Epithelial cell of alveolus of lung (primary cell): ENCODE measurements around the gene AKR1C8. TPM values are rescaled to one million over a fixed set of nuclear protein-coding genes. Genes with fewer than 3 reads are reported as not detected.

Experiments
- total RNA-seq: library from RNA; depleted of rRNA; stranded (reverse); fragments of >200 nt; gene quantifications from 2 replicates; pipeline ENCODE4 v1.2.1, GENCODE V29; 2015

AKR1C8 gene
- total RNA-seq: not detected in 2 replicates

GRCh38 chr10:5184987-5185775 is at the start of gene AKR1C8:
TSS of gene AKR1C8 (minus strand) at chr10:5185150. CDS start at chr10:5185104, 46 bp downstream.

GRCh38 chr10:5196702-5197113 is 11.8 kb upstream of the AKR1C8 start, which contains the start of gene AKR1C4:
TSS of gene AKR1C4 (plus strand) at chr10:5196837. CDS start at chr10:5196868, 31 bp downstream.

Other genes with a start within 250 kb of the AKR1C8 start
- 12.9 and 72.8 TPM in 2 replicates for gene AKR1C1, start 221.7 kb downstream of the AKR1C8 start, total RNA-seq
- gene AKR1C2, start 181.3 kb downstream of the AKR1C8 start, total RNA-seq: 3.7 and 4.7 TPM in 2 replicates
- 0.52 and 9.6 TPM in 2 replicates for gene AKR1C3, start 90.7 kb downstream of the AKR1C8 start, total RNA-seq
- not detected in 2 replicates for gene AKR1C4, start 11.7 kb upstream of the AKR1C8 start, total RNA-seq
- not detected in 2 replicates for gene UCN3, start 179.8 kb upstream of the AKR1C8 start, total RNA-seq
- gene TUBAL3, start 219.7 kb upstream of the AKR1C8 start, total RNA-seq: under 0.01 TPM in 1 of 2 replicates, not detected in the other
- 15.8 and 27.5 TPM in 2 replicates for gene NET1, start 227.4 kb upstream of the AKR1C8 start, total RNA-seq